HT-29 (cell line): ENCODE measurements around the gene SAAL1. TPM values are rescaled to one million over a fixed set of nuclear protein-coding genes. Genes with fewer than 3 reads are reported as not detected.

Source experiments
- small RNA-seq: library from RNA; depleted of rRNA; stranded (forward); fragments of <200 nt; gene quantifications from one replicate; pipeline ENCODE3, GENCODE V24; 2014
- total RNA-seq: library from RNA; depleted of rRNA; stranded (reverse); fragments of >200 nt; shearing (Covaris generic); gene quantifications from 2 replicates; pipeline ENCODE4 v1.2.3, GENCODE V29; 2014; rRNA removed

The SAAL1 gene
- total RNA-seq, 1 experiment from 2014 or later: 24.0 TPM

Small RNAs within 50 kb of the gene (small RNA-seq; reads per million reads assigned to genes)
- gene HIGD1AP5: not detected

Other genes starting within 250 kb of the SAAL1 start
- gene SERGEF, start 93.0 kb downstream of the SAAL1 start, total RNA-seq: 26.0 and 30.9 TPM in 2 replicates
- gene TPH1, start 59.8 kb downstream of the SAAL1 start, total RNA-seq: 0.03 and 0.10 TPM in 2 replicates
- not detected in 2 replicates for gene MRGPRX3, start 26.5 kb upstream of the SAAL1 start, total RNA-seq
- not detected in 2 replicates for gene MRGPRX4, start 66.8 kb upstream of the SAAL1 start, total RNA-seq
- gene SAA4, start 130.7 kb upstream of the SAAL1 start, total RNA-seq: not detected in 2 replicates
- not detected in 2 replicates for gene SAA2, start 142.6 kb upstream of the SAAL1 start, total RNA-seq
- gene SAA1, start 160.2 kb upstream of the SAAL1 start, total RNA-seq: not detected in 2 replicates
- 8.6 and 10.3 TPM in 2 replicates for gene HPS5, start 216.1 kb upstream of the SAAL1 start, total RNA-seq
- 50.7 and 55.4 TPM in 2 replicates for gene GTF2H1, start 216.5 kb upstream of the SAAL1 start, total RNA-seq